SJSA1 (cell line): ENCODE data around the gene GPBAR1. TPM values are rescaled to one million over a fixed set of nuclear protein-coding genes. Genes with fewer than 3 reads are reported as not detected.
"Not testable (repeated sequence)": the region's sequence is repeated elsewhere in the genome, so short reads cannot be mapped to it uniquely, and the experiment has no call there.

ENCODE experiments used
- DNase-seq, 2 experiments: peaks; one replicate each; pipeline ENCODE4 v3.0.0-alpha.2; 2015 to 2020; ENCODE audit warnings: low spot score in 2 of 2, low read depth in 1 of 2
- H3K27ac ChIP-seq: fragments of 250-450 bp; sonication (Bioruptor Pico); 2 replicates; pipeline ENCODE4 v1.5.1; 2020; ENCODE audit warnings: mild to moderate bottlenecking, moderate library complexity
- H3K27me3 ChIP-seq: fragments of 250-450 bp; sonication (Bioruptor Pico); replicated peaks from 2 replicates; pipeline ENCODE4 v1.5.1; 2020; ENCODE audit warnings: mild to moderate bottlenecking, moderate library complexity
- H3K36me3 ChIP-seq: fragments of 250-450 bp; sonication (Bioruptor Pico); 2 replicates; pipeline ENCODE4 v1.5.1; 2020; ENCODE audit warnings: mild to moderate bottlenecking
- H3K4me1 ChIP-seq: fragments of 250-450 bp; sonication (Bioruptor Pico); replicated peaks from 2 replicates; pipeline ENCODE4 v1.6.1; 2021; ENCODE audit warnings: mild to moderate bottlenecking
- H3K4me3 ChIP-seq: fragments of 250-450 bp; sonication (Bioruptor Pico); 2 replicates; pipeline ENCODE4 v1.5.1; 2020; ENCODE audit warnings: mild to moderate bottlenecking
- H3K9me3 ChIP-seq: fragments of 250-450 bp; sonication (Bioruptor Pico); replicated peaks from 2 replicates; pipeline ENCODE4 v1.5.1; 2020; ENCODE audit warnings: mild to moderate bottlenecking
- total RNA-seq: library from RNA; depleted of rRNA; stranded (reverse); fragments of >200 nt; shearing (Covaris generic); gene quantifications from 2 replicates; pipeline ENCODE4 v1.2.3, GENCODE V29; 2014; rRNA removed

GPBAR1 gene
- total RNA-seq, 1 experiment from 2014 or later = 0.89 TPM

- no peaks in the 10 kb centered on the region for H3K9me3 ChIP-seq
- no peaks in the 10 kb centered on the region for H3K36me3 ChIP-seq
- no peaks in the 10 kb centered on the region for H3K4me1 ChIP-seq
- no peaks in the 10 kb centered on the region for H3K27me3 ChIP-seq
- H3K4me3 ChIP-seq = no peak overlapping the region
- H3K27ac ChIP-seq = no peak overlapping the region
- no peak for DNase-seq
Measured at GRCh38 chr2:218310853-218311540, 50.2 kb downstream of the GPBAR1 start.

- H3K9me3 ChIP-seq, DNase-seq, H3K27me3 ChIP-seq, H3K4me3 ChIP-seq, H3K4me1 ChIP-seq, H3K27ac ChIP-seq, H3K36me3 ChIP-seq: not testable (repeated sequence)
Measured at GRCh38 chr2:218311541-218312266, 50.9 kb downstream of the GPBAR1 start.

GRCh38 chr2:218312267-218312756, 51.5 kb downstream of the GPBAR1 start:
- Histone ChIP-seq H3K9me3 (no peaks in the 10 kb centered on the region), H3K27ac (no peak overlapping the region), H3K36me3 (no peaks in the 10 kb centered on the region), H3K4me1 (no peaks in the 10 kb centered on the region), H3K27me3 (no peaks in the 10 kb centered on the region), H3K4me3 (no peak overlapping the region)
- DNase-seq = no peak

- no peaks in the 10 kb centered on the region for H3K4me1 ChIP-seq
- no peaks in the 10 kb centered on the region for H3K27me3 ChIP-seq
- no peak overlapping the region for H3K27ac ChIP-seq
- no peak overlapping the region for H3K4me3 ChIP-seq
- H3K36me3 ChIP-seq = no peaks in the 10 kb centered on the region
- H3K9me3 ChIP-seq = no peaks in the 10 kb centered on the region
- no peak for DNase-seq
Measured at GRCh38 chr2:218313356-218313755, 52.5 kb downstream of the GPBAR1 start.

Other genes starting within 250 kb of the GPBAR1 start
- not detected in 2 replicates for gene RUFY4, start 191.8 kb upstream of the GPBAR1 start, total RNA-seq
- gene CXCR2, start 135.0 kb upstream of the GPBAR1 start, total RNA-seq = not detected in 2 replicates
- gene CXCR1, start 94.1 kb upstream of the GPBAR1 start, total RNA-seq = not detected in 2 replicates
- 490 and 702 TPM in 2 replicates for gene ARPC2, start 43.8 kb upstream of the GPBAR1 start, total RNA-seq
- gene AAMP, start 9.1 kb downstream of the GPBAR1 start, total RNA-seq = 184 and 231 TPM in 2 replicates
- 57.7 and 63.2 TPM in 2 replicates for gene PNKD, start 9.5 kb downstream of the GPBAR1 start, total RNA-seq
- gene TMBIM1, start 31.5 kb downstream of the GPBAR1 start, total RNA-seq = 76.0 and 86.5 TPM in 2 replicates
- not detected in 2 replicates for gene CATIP, start 95.8 kb downstream of the GPBAR1 start, total RNA-seq
- gene SLC11A1, start 121.3 kb downstream of the GPBAR1 start, total RNA-seq = 0.05 TPM in 1 of 2 replicates, not detected in the other
- 45.7 and 46.0 TPM in 2 replicates for gene CTDSP1, start 138.9 kb downstream of the GPBAR1 start, total RNA-seq
- gene VIL1, start 158.1 kb downstream of the GPBAR1 start, total RNA-seq = not detected in 2 replicates